ENCODE results near the gene ENPP6.

The ENPP6 gene

DNA sequence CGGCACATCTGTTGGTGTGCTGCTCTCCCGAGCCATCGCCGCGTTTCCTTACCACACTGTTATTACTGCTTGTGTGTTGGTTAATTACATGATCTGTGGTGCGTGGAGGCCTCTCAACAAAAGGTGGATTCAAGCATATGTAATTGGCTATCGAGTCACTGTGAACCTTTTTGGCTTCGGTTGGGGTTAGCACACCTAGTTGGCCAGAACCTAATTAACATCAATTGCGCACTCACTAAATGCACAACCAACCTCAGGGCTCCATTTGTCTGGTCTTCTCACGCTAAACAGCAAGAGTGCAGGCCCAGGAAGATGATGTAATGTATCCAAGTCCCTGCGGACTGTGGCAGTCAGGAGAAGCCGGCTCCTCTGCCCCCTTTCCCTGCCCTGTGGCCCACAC, 17.4 kb downstream of the ENPP6 start:
- Histone ChIP-seq H3K9me3 (ENCODE audit: low read depth, low read length) (no peaks in the 10 kb centered on the region), H3K4me3 (no peak overlapping the region), H3K36me3 (ENCODE audit: insufficient read depth, low read length) (no peaks in the 10 kb centered on the region), H3K27ac (no peak overlapping the region), H3K9ac (ENCODE audit: insufficient read length) (no peak overlapping the region)
- TF ChIP-seq POLR2AphosphoS5 (IDR thresholded peaks at IDR 0.05; ENCODE audit: borderline replicate concordance, low read depth, low read length) = no peak
- DNase-seq (ENCODE audit: low read depth, low spot score) = no peak

DNA sequence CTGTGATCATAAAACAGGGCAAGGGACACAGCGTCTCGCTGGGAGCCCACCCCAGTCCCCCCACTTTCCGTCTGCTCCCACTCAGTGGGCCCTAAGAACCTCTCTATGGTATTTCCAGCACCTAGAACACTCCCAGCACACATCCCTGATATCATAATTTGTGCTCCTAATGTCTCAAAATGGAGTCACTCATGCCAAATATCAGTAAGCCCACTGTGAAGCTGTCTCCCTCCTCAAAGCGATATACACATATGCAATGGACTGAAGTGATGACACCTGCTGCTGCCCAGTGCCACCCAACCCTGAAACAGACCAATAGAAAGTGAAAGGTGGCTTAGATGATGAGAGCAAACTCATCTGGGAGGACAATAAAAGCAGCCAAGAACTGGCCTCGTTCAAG, 17.9 kb downstream of the ENPP6 start:
- no peak overlapping the region for H3K27ac ChIP-seq
- no peak overlapping the region for H3K4me3 ChIP-seq
- no peaks in the 10 kb centered on the region for H3K9me3 ChIP-seq (ENCODE audit: low read depth, low read length)
- DNase-seq (ENCODE audit: low read depth, low spot score) = no peak
- H3K9ac ChIP-seq (ENCODE audit: insufficient read length) = no peak overlapping the region
- H3K36me3 ChIP-seq (ENCODE audit: insufficient read depth, low read length) = no peaks in the 10 kb centered on the region
- TF ChIP-seq EZH2 (IDR thresholded peaks at IDR 0.05) (no peak), POLR2AphosphoS5 (IDR thresholded peaks at IDR 0.05; ENCODE audit: borderline replicate concordance, low read depth, low read length) (no peak), FOXP2 (optimal IDR thresholded peaks at IDR 0.05; ENCODE audit: control extremely low read depth, extremely low read length, insufficient read depth) (no peak)

DNA sequence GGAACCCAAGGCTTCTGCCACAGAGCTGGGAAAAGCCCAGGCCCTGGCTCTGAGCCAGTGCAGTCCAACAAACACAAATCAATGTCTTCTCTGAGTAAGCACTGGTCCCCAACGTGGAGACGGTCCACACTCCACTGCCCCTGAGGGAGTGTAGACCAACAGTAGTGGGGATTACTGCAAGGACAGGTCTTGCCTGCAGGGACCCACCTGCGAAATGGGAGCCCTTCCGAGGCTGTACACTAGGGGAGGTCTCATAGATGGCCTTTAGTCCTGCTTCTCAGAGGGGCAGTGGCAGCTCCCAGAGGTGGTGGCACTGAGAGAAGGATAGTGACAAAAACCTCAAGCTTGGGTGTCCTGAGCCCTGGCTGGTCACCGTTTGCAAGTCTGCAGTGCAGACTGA, 19.5 kb downstream of the ENPP6 start:
- no peak for DNase-seq (ENCODE audit: low read depth, low spot score)
- H3K9ac ChIP-seq (ENCODE audit: insufficient read length) = no peak overlapping the region
- H3K27ac ChIP-seq = no peak overlapping the region
- no peak overlapping the region for H3K4me3 ChIP-seq
- TF ChIP-seq FOXP2 (optimal IDR thresholded peaks at IDR 0.05; ENCODE audit: control extremely low read depth, extremely low read length, insufficient read depth) (no peak), EZH2 (IDR thresholded peaks at IDR 0.05) (no peak), POLR2AphosphoS5 (IDR thresholded peaks at IDR 0.05; ENCODE audit: borderline replicate concordance, low read depth, low read length) (no peak)
- no peaks in the 10 kb centered on the region for H3K36me3 ChIP-seq (ENCODE audit: insufficient read depth, low read length)
- H3K9me3 ChIP-seq (ENCODE audit: low read depth, low read length) = no peaks in the 10 kb centered on the region

DNA sequence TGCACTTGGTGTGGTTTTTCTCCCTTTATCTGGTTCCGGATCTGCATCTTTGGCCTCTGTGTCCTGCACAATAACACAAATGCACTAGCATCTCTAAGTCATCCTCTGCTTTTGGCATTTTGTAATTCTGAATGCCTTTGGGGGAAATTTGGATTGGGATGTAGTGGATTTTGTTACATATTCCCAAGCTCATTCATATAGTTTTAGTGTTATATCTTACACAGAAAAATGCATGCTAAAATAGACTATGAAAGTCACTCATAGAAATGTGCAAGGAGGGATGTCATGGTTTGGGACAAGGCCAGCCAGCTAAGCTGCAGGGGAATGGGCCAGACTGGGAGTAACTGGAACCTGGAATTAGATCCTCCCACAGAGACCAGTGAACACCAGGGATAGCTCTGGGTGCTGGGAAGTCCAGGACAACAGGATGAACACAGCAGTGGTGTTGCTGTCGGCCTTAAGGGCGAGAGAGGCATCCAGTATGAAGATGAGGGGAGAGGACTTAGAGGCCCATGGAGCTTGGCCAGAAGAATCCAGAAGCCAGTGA, 20.1 kb downstream of the ENPP6 start:
- TF ChIP-seq EZH2 (IDR thresholded peaks at IDR 0.05) (no peak), FOXP2 (optimal IDR thresholded peaks at IDR 0.05; ENCODE audit: control extremely low read depth, extremely low read length, insufficient read depth) (no peak), POLR2AphosphoS5 (IDR thresholded peaks at IDR 0.05; ENCODE audit: borderline replicate concordance, low read depth, low read length) (no peak)
- Histone ChIP-seq H3K9ac (ENCODE audit: insufficient read length) (no peak overlapping the region), H3K36me3 (ENCODE audit: insufficient read depth, low read length) (no peaks in the 10 kb centered on the region), H3K27ac (no peak overlapping the region), H3K4me3 (no peak overlapping the region), H3K9me3 (ENCODE audit: low read depth, low read length) (no peaks in the 10 kb centered on the region)
- no peak for DNase-seq (ENCODE audit: low read depth, low spot score)

DNA sequence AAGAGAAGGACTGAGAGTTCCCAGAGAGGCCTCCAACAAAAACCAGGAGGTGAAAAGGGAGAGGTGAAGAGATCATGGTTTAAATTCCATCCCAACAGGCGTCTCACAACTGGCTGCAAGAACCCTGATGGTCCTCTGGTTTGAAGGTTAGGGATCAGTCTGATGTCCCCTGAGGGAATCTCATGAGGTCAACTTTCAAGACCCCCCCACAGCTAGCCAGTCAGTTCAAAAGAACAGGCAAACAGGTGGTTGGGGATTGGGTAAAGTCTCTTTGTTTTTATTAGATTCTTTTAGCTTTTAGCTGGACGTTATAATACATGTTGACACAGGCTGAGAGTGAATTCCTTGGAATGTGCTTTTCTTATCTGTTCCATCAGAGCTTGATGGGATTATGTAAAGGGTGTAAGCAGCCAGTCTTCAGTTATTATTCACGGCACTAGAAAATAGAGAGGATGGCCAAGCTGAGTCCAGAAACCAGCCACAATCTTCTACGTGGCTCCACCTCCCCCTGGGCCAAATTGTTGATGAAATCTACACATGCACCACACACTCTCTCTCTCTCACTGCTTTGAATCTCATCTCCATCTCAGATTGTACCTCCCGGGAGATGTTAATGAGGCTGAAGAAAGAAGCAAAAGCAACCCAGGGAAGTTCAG, 20.8 kb downstream of the ENPP6 start:
- H3K4me3 ChIP-seq = no peak overlapping the region
- no peak for TF ChIP-seq FOXP2 (optimal IDR thresholded peaks at IDR 0.05; ENCODE audit: control extremely low read depth, extremely low read length, insufficient read depth)
- TF ChIP-seq POLR2AphosphoS5 (IDR thresholded peaks at IDR 0.05; ENCODE audit: borderline replicate concordance, low read depth, low read length) = no peak
- no peak for TF ChIP-seq EZH2 (IDR thresholded peaks at IDR 0.05)
- H3K9ac ChIP-seq (ENCODE audit: insufficient read length) = no peak overlapping the region
- no peaks in the 10 kb centered on the region for H3K36me3 ChIP-seq (ENCODE audit: insufficient read depth, low read length)
- DNase-seq (ENCODE audit: low read depth, low spot score) = no peak
- no peak overlapping the region for H3K27ac ChIP-seq
- no peaks in the 10 kb centered on the region for H3K9me3 ChIP-seq (ENCODE audit: low read depth, low read length)

DNA sequence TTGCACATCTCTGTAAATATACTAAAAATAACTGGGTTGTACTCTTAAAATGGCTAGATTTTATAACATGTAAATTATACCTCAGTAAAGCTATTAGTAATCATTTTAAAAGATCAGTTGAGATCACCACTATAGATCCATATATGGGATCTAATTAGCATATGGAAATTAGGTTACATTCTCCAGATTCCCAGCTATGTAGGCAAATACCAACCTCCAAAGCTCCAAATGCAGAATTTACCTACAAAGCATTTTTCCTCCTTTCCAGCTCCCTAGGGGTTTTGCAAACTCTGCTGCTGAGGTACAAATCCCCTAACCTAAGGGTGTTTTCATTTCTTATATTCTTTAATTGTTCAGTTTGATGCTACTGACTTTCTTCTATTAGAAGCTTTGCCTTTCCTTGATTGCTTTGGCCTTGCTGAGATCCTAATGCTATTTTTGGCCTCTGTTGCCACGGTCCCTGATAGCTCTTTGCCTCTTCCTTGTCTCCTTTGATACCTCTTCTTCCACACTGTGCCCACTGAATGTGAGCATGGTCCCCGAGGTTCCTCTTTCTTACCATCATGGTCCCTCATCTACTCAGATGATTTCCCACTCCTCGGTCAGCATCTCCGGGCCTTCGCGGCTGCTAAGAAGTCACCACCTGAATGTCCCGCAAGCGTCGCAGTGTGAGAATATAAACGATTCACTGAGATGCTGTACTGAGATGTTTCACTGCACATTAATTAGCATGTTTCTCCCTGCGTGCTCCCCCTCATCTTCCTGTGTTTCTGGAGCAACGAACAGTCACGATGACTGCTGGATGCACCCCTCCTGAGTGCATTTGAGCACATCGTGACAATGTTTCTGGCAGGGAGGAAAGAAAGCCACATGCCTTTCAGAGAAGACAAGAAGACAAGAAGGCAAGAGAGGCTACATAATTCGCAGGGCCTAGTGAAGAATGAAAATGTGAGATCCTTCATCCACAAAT, 23.8 kb downstream of the ENPP6 start:
- Histone ChIP-seq H3K9me3 (ENCODE audit: low read depth, low read length) (no peaks in the 10 kb centered on the region), H3K36me3 (ENCODE audit: insufficient read depth, low read length) (no peaks in the 10 kb centered on the region), H3K27ac (no peak overlapping the region), H3K4me3 (no peak overlapping the region), H3K9ac (ENCODE audit: insufficient read length) (no peak overlapping the region)
- TF ChIP-seq FOXP2 (optimal IDR thresholded peaks at IDR 0.05; ENCODE audit: control extremely low read depth, extremely low read length, insufficient read depth) (no peak), POLR2AphosphoS5 (IDR thresholded peaks at IDR 0.05; ENCODE audit: borderline replicate concordance, low read depth, low read length) (no peak), EZH2 (IDR thresholded peaks at IDR 0.05) (no peak)
- DNase-seq (ENCODE audit: low read depth, low spot score) = no peak

DNA sequence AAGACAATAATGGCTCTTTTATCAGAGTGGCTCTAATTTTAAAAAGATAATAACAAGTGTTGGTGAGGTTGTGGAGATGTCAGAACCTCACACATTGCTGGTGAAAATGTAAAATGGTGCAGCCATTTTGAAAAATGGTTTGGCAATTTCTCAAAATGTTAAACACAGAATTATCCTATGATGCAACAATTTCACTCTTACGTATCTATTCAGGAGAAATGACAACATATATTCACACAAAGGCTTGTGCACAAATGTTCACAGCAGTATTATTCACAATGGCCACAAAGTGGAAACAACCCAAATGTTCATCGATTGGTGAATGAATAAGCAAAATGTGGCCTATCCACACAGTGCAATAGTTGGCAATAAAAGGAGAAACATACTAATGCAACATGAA, 24.7 kb downstream of the ENPP6 start:
- DNase-seq (ENCODE audit: low read depth, low spot score) = no peak
- no peak overlapping the region for H3K4me3 ChIP-seq
- no peak for TF ChIP-seq EZH2 (IDR thresholded peaks at IDR 0.05)
- no peak for TF ChIP-seq POLR2AphosphoS5 (IDR thresholded peaks at IDR 0.05; ENCODE audit: borderline replicate concordance, low read depth, low read length)
- no peak for TF ChIP-seq FOXP2 (optimal IDR thresholded peaks at IDR 0.05; ENCODE audit: control extremely low read depth, extremely low read length, insufficient read depth)
- H3K36me3 ChIP-seq (ENCODE audit: insufficient read depth, low read length) = no peaks in the 10 kb centered on the region
- no peak overlapping the region for H3K27ac ChIP-seq
- H3K9ac ChIP-seq (ENCODE audit: insufficient read length) = no peak overlapping the region
- no peaks in the 10 kb centered on the region for H3K9me3 ChIP-seq (ENCODE audit: low read depth, low read length)

DNA sequence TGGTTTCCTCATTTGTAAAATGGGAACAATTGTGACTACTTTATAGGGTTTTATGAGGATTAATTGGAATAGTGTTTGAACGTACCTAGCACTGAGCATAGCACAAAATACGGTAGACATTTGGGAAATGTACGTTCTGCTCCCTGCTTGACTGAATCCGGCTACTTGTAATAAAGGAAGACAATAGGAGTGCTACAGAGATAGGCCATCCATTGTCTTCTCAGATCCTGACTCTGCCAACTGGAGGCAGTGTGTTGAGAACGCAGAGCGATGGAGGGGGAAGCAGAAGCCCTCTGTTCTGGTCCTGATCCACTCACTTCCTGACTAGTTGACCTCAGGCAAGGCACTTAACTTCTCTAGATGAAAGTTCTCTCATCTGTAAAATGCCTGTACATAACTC, 26.4 kb downstream of the ENPP6 start:
- TF ChIP-seq EZH2 (IDR thresholded peaks at IDR 0.05) (no peak), FOXP2 (optimal IDR thresholded peaks at IDR 0.05; ENCODE audit: control extremely low read depth, extremely low read length, insufficient read depth) (no peak), POLR2AphosphoS5 (IDR thresholded peaks at IDR 0.05; ENCODE audit: borderline replicate concordance, low read depth, low read length) (no peak)
- DNase-seq (ENCODE audit: low read depth, low spot score) = no peak
- H3K27ac ChIP-seq = no peak overlapping the region
- H3K9me3 ChIP-seq (ENCODE audit: low read depth, low read length) = no peaks in the 10 kb centered on the region
- no peak overlapping the region for H3K9ac ChIP-seq (ENCODE audit: insufficient read length)
- no peaks in the 10 kb centered on the region for H3K36me3 ChIP-seq (ENCODE audit: insufficient read depth, low read length)
- no peak overlapping the region for H3K4me3 ChIP-seq

All from SK-N-MC (cell line).